Testis (tissue), 2 donors: ENCODE measurements around the gene EVC2.

Experiments used
- CTCF ChIP-seq, 3 experiments: fragments of 450-650 bp in 2 of 3; fragments of 200-600 bp in 1 of 3; sonication (generic) in 1 of 3; IDR thresholded peaks; one replicate each; pipeline ENCODE4 v1.5.1; 2016 to 2019; ENCODE audit warnings: antibody characterized with exemption in 3 of 3, mild to moderate bottlenecking in 2 of 3, moderate library complexity in 1 of 3
- POLR2A ChIP-seq: fragments of 450-650 bp; IDR thresholded peaks from one replicate; pipeline ENCODE4 v1.6.1; 2017; ENCODE audit warnings: antibody characterized with exemption, mild to moderate bottlenecking, moderate library complexity

GRCh38 chr4:5558502-5558901 lies 149.9 kb downstream of the EVC2 start:
- TF ChIP-seq CTCF (IDR thresholded peaks at IDR 0.05) (no peak), POLR2A (no peak)
